WI38 (cell line): ENCODE data around the gene PARK7.
"Not testable (repeated sequence)": the region's sequence is repeated elsewhere in the genome, so short reads cannot be mapped to it uniquely, and the experiment has no call there.

ENCODE experiments used
- H3K4me3 ChIP-seq: 2 replicates; pipeline ENCODE4 v1.5.1; 2011; ENCODE audit warnings: low read depth, mild to moderate bottlenecking, control low read depth, low read length
- TF ChIP-seq, protein P1 (sequence below): IDR thresholded peaks from 2 replicates; pipeline ENCODE4 v1.5.1; 2012; ENCODE audit warnings: low read depth, mild to moderate bottlenecking, control low read depth, low read length

The PARK7 gene

DNA sequence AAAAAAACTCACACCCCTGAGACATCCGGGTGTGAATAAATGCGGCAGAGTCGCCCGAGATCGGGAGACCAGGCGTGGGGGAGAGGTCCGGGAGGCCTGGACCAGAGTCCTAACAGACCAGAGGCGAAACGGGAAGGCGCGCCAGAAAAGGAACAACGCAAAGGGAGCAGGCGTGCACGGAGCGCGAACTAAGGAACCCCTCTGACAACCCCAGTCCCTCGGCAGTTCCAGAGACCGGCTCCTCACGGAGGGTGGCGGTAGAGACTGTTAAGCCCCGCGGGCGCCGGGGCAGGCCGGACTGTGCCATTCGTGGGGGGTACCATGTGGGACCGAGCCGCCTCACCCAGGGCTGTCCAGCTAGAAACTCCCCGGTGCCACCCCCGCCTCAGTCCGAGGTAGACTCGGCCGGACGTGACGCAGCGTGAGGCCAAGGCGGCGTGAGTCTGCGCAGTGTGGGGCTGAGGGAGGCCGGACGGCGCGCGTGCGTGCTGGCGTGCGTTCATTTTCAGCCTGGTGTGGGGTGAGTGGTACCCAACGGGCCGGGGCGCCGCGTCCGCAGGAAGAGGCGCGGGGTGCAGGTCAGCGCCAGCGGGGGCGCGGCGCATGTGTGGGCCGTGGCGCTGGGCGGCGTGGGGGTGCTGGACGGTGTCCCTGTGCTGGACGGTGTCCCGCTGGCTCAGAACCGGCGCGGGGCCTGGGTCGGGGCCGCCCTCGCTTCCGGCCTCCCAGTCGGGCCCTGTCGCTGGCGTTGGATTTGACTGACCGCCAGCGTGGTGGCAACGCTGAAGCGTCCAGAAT lies at the start of gene PARK7:
Gene PARK7, plus strand, starts transcription at position 496 of the 798 bp plus-strand sequence. CDS start 1,075 bp downstream, outside the sequence.
- TF ChIP-seq, protein P1, sequence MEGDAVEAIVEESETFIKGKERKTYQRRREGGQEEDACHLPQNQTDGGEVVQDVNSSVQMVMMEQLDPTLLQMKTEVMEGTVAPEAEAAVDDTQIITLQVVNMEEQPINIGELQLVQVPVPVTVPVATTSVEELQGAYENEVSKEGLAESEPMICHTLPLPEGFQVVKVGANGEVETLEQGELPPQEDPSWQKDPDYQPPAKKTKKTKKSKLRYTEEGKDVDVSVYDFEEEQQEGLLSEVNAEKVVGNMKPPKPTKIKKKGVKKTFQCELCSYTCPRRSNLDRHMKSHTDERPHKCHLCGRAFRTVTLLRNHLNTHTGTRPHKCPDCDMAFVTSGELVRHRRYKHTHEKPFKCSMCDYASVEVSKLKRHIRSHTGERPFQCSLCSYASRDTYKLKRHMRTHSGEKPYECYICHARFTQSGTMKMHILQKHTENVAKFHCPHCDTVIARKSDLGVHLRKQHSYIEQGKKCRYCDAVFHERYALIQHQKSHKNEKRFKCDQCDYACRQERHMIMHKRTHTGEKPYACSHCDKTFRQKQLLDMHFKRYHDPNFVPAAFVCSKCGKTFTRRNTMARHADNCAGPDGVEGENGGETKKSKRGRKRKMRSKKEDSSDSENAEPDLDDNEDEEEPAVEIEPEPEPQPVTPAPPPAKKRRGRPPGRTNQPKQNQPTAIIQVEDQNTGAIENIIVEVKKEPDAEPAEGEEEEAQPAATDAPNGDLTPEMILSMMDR, result peak; percentile 27; the same call in 1 of the 2 replicates
- peak within 1 kb of the TSS; percentile 72 for H3K4me3 ChIP-seq

DNA sequence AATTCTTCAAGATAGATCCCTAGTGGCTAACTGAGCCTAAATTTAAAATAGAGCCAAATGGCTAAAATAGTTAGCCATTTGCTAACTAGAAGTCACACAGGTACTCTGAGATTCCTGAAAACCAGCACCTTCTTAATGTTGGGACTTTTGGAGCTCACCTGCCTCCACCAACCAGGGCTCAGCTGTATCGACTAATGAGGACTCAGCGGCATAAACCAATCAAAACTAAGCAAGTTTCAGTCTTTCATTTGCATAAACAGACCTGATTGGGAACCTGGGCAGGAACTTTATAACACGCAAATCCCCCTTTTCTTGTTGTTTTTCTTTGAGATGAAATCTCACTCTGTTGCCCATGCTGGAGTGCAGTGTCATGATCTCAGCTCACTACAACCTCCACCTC lies 49.4 kb upstream of the PARK7 start:
- H3K4me3 ChIP-seq, result no peak overlapping the region
- TF ChIP-seq, protein P1, result no peak

GRCh38 chr1:7912743-7913557 lies 48.6 kb upstream of the PARK7 start:
- no peak overlapping the region for H3K4me3 ChIP-seq
- TF ChIP-seq, protein P1, result no peak

- no peak overlapping the region for H3K4me3 ChIP-seq
- TF ChIP-seq, protein P1, result no peak
These were observed 45.5 kb upstream of the PARK7 start for GRCh38 chr1:7915826-7916500.

DNA sequence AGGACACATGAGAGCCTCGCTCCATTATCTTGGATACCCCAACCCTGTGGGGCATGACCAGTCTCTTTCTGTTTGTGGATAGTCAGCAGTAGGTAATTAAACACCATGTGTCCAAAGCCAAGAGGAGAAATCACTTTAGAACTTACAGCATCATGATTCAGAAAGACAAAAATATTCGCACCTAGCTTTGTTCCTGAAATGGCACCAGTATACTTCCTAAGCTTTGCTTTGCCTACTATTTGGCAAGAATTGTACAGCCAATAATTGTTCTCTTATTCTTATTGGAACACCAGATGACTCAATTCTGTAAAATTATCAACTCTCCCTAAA lies 45.0 kb upstream of the PARK7 start:
- TF ChIP-seq, protein P1, result no peak
- no peak overlapping the region for H3K4me3 ChIP-seq

GRCh38 chr1:7917971-7918370 lies 43.5 kb upstream of the PARK7 start:
- H3K4me3 ChIP-seq, result not testable (repeated sequence)

GRCh38 chr1:7919880-7920279 lies 41.6 kb upstream of the PARK7 start:
- no peak overlapping the region for H3K4me3 ChIP-seq
- TF ChIP-seq, protein P1, result no peak
